Measurements from ENCODE around the gene MTURN.

MTURN gene

GRCh38 chr7:30159698-30160143, 24.9 kb downstream of the MTURN start:
- no peak for DNase-seq (ENCODE audit: extremely low read depth, low read depth)
- peak; percentile 18 for TF ChIP-seq CTCF (IDR thresholded peaks at IDR 0.05; ENCODE audit: low read depth, low read length)

- no peak for TF ChIP-seq CTCF (IDR thresholded peaks at IDR 0.05; ENCODE audit: low read depth, low read length)
- no peak for DNase-seq (ENCODE audit: extremely low read depth, low read depth)
Observed at GRCh38 chr7:30160329-30160728, 25.5 kb downstream of the MTURN start.

GRCh38 chr7:30162133-30162532, 27.3 kb downstream of the MTURN start:
- no peak for DNase-seq (ENCODE audit: extremely low read depth, low read depth)
- TF ChIP-seq CTCF (IDR thresholded peaks at IDR 0.05; ENCODE audit: low read depth, low read length): no peak

- DNase-seq (ENCODE audit: extremely low read depth, low read depth): peak; percentile 24
- TF ChIP-seq CTCF (IDR thresholded peaks at IDR 0.05; ENCODE audit: low read depth, low read length): no peak
Observed at GRCh38 chr7:30162622-30163124, 27.9 kb downstream of the MTURN start.

- TF ChIP-seq CTCF (IDR thresholded peaks at IDR 0.05; ENCODE audit: low read depth, low read length): no peak
- no peak for DNase-seq (ENCODE audit: extremely low read depth, low read depth)
Observed at GRCh38 chr7:30163231-30163894, 28.6 kb downstream of the MTURN start.

- TF ChIP-seq CTCF (IDR thresholded peaks at IDR 0.05; ENCODE audit: low read depth, low read length): peak; percentile 56
- DNase-seq (ENCODE audit: extremely low read depth, low read depth): no peak
Observed at GRCh38 chr7:30164567-30164966, 29.8 kb downstream of the MTURN start.

GRCh38 chr7:30165590-30165989, 30.8 kb downstream of the MTURN start:
- TF ChIP-seq CTCF (IDR thresholded peaks at IDR 0.05; ENCODE audit: low read depth, low read length): no peak
- DNase-seq (ENCODE audit: extremely low read depth, low read depth): no peak
